NCI-H748 treated with DMSO at 0.1 percent for 48 hours (cell line): ENCODE data around the gene NAA80.
A peak's percentile ranks its signal among the peaks of the same experiment; 100 is the strongest.
"Not testable (repeated sequence)": the region's sequence is repeated elsewhere in the genome, so short reads cannot be mapped to it uniquely, and the experiment has no call there.

Experiments
- DNase-seq: peaks from one replicate; lab custom pipeline; 2025; lab: John Stamatoyannopoulos, UW

The NAA80 gene

GRCh38 chr3:50290161-50290641 is 9.0 kb downstream of the NAA80 start:
- DNase-seq, result no peak

GRCh38 chr3:50289130-50289529 is 10.1 kb downstream of the NAA80 start:
- DNase-seq, result no peak

DNA sequence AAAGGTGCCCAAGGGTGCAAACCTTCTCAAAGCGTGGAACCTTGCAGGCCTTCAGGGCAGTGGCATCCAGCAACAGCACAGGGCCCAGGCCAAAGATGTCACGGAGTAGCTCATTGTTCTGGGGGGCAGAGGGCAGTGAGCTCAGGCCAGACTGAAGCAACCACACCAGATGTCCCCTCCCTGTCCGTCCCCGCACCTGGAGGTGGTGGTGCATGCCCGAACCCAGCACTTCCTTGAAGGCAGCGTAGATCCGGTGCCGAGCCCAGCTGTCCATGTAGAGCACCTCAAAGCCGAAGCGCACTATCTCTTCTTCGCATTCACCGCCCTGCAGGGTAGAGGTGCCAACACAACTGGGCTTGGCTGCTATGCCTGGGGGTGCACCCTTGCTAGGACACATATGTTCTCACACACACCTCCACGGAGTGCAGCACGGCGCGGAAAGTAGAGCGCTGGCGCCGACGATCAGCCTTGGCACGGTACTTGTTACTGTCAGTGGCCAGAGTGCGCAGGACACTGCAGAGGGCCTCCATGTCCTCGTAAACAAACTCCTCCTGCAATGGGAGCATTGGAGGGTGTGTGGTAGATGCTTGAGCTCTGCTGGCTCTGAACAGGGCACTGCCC is 10.7 kb downstream of the NAA80 start:
- no peak for DNase-seq

DNA sequence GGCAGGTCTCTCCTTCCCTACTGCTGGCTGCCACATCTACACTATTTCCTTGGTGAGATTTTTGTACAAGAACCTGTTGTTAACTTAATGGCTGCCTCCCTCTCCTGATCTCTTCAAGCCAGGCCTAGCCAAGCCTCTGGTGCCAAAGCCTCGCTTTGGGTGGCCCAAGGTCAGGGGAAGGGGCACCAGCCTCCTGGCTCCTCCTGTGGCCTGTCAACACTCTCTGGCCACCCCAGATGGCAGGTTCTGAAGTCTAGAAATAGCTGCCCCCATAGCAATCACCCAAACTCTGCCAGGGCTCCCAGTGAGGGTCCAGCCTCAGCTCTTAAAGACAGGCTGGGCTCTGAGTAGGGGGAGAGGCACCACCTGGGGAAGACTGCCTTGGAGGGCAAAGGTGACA is 11.9 kb downstream of the NAA80 start:
- no peak for DNase-seq

GRCh38 chr3:50286322-50287227 is 12.6 kb downstream of the NAA80 start:
- no peak for DNase-seq

DNA sequence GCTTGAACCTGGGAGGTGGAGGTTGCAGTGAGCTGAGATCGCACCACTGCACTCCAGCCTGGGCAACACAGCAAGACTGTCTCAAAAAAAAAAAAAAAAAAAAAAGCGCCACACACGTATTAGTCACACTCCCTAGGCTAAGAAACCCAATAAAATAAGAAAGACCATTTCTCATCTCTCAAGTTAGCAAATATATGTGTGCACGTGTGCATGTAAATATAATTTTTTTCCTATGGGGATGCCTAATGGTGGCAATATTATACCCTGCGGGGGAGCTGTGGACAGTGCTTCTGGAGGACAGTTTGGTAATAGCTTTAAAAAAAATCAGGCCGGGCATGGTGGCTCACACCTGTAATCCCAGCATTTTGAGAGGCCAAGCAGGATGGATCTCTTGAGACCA is 15.1 kb downstream of the NAA80 start:
- not testable (repeated sequence) for DNase-seq

DNA sequence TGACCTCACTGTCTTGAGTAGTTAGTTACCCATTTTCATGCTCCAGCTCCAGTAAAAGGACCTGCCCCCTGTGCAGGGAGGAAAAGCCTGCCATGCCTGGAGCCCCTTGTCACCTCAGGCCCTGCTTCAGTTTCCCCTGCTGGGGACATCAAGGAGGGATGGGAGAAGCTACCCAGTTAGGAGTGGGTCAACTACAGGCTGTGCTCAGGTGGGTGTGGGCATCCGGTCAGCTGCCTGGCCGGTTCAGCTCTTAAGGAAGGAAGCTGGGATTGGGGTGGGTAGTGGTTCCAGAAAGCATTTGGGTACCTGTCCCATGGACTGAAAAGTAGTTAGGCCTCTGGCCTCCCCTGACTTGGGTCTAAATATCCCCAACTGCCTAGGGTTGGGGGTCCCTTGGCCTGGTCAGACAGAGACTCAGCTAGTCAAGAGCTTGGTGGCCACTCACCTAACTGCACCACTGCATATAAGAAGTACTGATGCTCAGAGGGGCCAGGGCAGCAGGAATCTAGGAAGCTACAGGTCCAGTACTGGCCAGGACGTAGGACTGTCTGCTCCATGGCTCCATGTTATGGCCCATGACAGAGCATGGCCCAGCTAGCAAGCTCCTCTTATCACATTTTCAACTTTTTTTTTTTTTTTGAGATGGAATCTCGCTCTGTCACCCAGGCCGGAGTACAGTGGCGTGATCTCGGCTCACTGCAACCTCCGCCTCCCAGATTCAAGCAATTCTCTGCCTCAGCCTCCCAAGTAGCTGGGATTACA is 19.8 kb downstream of the NAA80 start:
- no peak for DNase-seq

DNA sequence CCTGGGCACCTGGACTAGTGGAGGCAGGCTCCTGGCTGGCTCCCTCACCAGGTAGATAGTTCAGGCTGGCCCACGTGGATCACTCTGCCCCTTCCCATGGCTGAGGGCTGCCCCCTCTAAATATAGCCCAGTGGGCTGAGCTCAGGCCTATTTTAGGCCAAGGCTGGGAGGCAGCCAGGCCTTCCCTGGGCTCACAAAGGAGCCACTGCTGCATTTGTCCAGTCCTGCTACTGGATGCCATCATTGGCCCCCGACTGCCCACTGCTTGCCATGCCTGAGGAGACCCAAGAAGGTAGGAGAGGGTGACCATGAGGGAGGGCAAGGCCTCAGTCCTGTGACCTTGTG is 20.4 kb downstream of the NAA80 start, which contains the start of gene LSMEM2:
Gene LSMEM2 (plus strand): TSS at position 208 of the 345 bp plus-strand sequence. CDS start 27 bp downstream, at position 235.
- DNase-seq, result no peak

DNA sequence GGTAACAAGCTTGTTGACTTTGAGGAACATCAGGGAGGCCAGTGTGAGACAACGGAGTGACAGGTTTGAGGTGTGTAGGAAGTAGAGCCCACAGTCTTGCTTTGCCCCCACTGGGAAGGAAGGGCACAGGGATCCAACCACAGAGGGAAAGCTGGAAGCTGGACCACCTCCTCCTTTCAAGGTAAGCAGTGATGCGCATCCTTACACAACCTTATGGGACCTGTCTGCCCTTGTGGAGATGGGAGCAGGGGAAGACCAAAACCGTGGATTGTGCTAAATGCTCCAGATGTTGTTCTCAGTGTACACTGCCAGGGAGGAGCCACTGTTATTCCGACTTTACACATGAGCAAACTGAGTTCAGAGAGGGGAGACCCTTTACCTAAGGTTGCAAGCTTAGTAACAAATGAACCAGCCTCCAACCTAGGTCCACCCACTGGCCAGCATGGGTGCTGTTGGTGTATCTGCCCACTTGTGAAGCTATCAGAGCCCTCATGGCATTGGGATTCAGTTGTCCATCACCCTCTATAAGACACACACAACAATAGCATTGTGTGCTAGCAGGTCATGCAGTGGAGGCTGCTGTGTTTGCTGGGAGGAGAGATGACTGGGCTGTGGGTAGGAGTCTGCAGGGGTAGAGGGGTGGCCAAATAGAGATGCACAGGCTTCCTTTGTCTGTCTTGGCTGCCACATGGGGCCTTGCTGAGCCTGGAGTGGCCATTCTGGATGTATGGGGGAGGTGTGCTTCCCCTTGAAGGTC is 20.9 kb downstream of the NAA80 start:
- DNase-seq, result no peak

DNA sequence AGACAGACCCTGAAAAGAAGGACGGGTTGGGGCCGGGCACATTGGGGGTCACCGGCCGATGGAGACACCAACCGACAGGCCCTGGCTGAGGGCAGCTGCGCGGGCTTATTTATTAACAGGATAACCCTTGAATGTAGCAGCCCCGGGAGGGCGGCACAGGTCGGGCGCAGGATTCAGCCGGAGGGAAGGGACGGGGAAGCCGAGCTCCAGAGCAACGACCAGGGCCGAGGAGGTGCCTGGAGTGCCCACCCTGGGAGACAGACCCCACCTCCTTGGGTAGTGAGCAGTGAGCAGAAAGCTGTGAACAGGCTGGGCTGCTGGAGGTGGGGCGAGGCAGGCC is 22.5 kb downstream of the NAA80 start:
- no peak for DNase-seq

DNA sequence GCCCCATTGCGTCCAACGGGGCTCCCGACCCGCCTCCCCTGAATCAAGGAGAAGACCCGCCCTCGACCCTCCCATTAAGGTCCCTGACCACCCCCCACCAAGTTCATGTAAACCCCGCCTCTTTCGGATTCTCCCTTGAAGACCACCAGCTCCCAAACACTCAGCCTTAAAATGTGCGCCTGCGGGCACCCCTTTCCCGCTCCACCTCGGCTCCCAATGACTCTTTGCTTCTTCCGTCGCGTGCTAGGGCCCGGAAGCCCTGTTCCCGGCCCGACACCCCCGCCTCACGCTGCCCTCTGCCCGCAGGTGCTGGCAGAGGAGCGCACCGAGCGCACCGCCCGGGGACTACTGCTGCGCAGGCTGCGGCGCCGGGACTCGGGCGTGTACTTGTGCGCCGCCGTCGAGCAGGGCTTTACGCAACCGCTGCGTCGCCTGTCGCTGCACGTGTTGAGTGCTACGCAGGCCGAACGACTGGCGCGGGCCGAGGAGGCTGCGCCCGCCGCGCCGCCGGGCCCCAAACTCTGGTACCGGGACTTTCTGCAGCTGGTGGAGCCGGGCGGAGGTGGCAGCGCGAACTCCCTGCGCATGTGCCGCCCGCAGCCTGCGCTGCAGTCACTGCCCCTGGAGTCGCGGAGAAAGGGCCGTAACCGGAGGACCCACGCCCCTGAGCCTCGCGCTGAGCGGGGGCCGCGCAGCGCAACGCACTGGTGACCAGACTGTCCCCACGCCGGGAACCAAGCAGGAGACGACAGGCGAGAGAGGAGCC is 23.0 kb downstream of the NAA80 start:
- DNase-seq, result no peak

DNA sequence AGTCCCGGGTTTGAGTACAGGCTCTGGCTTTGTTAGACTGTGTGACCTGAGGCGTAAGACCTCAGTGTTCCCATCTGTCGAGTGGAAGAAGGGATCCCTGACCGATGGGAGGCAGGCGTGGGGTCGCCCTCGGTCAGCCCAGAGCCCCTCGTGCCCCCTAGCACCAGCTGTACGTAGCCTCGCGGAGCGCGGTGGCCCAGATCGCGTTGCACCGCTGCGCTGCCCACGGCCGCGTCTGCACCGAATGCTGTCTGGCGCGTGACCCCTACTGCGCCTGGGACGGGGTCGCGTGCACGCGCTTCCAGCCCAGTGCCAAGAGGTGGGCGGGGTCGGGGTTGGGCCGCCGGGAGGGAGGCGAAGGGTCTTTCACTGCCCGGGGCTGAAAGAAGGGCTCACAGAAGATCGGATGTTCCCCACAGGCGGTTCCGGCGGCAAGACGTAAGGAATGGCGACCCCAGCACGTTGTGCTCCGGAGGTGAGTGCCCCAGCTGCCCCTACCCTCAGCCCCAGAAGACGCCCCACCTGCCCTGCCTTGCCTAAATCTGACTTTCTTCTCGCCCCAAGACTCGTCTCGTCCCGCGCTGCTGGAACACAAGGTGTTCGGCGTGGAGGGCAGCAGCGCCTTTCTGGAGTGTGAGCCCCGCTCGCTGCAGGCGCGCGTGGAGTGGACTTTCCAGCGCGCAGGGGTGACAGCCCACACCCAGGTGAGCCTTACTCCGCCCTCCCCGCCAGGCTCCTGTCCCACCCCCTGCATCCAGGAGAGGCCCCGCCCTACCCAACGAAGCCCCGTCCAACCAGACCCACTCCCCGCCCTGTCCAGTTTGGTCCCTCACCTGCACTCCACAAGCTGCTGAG is 23.8 kb downstream of the NAA80 start:
- no peak for DNase-seq

DNA sequence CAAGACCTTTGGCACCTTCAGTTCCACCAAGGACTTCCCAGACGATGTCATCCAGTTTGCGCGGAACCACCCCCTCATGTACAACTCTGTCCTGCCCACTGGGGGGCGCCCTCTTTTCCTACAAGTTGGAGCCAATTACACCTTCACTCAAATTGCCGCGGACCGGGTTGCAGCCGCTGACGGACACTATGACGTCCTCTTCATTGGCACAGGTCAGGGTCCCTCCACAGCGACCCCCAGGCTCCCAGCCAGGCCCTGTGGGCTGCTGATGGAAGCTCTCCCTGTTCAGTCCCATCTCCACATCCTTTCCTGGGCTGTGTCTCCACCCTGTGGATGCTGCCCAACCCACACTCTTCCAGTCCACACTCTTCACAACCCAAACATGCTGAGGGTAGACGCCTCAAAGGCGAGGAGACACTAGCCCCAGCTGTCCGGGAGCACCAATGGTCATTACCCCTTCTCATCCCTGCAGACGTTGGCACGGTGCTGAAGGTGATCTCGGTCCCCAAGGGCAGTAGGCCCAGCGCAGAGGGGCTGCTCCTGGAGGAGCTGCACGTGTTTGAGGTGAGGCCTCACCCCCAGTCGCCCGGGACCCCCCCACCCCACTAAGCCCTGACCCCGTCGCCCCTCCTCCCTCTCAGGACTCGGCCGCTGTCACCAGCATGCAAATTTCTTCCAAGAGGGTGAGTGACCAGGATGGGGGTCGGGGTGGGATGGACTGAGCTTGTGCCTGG is 24.7 kb downstream of the NAA80 start:
- DNase-seq, result peak; percentile 51

GRCh38 chr3:50273689-50274065 is 25.5 kb downstream of the NAA80 start:
- no peak for DNase-seq

DNA sequence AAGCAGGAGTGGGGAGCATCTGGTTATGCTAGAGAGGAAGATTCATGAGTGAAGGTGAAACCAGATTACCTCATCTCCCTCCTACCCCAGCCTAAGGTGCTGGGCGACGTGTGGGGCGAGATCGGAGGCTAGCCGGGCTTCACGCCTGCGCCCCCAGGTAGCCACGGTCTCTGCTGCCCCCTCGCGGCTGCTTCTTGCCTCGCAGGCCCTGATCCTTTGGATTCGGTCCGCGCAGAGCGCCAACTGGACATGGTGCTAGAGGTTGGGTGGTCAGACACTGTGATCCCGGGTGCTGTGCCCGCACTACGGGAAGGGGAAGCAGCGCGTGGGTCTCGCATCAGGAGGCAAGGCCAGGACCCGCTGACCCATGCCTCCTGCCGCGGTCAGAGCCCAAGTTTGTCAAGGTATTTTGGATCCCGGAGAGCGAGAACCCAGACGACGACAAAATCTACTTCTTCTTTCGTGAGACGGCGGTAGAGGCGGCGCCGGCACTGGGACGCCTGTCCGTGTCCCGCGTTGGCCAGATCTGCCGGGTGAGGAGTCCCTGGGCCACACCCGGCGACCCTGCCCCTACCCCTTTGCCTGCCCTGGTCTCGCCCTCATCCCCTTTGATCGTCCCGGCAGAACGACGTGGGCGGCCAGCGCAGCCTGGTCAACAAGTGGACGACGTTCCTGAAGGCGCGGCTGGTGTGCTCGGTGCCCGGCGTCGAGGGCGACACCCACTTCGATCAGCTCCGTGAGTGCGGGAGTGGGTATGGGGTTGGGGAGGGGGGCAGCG is 26.1 kb downstream of the NAA80 start:
- peak; percentile 72 for DNase-seq

- not testable (repeated sequence) for DNase-seq
These were observed 26.7 kb downstream of the NAA80 start for GRCh38 chr3:50272538-50272910.

DNA sequence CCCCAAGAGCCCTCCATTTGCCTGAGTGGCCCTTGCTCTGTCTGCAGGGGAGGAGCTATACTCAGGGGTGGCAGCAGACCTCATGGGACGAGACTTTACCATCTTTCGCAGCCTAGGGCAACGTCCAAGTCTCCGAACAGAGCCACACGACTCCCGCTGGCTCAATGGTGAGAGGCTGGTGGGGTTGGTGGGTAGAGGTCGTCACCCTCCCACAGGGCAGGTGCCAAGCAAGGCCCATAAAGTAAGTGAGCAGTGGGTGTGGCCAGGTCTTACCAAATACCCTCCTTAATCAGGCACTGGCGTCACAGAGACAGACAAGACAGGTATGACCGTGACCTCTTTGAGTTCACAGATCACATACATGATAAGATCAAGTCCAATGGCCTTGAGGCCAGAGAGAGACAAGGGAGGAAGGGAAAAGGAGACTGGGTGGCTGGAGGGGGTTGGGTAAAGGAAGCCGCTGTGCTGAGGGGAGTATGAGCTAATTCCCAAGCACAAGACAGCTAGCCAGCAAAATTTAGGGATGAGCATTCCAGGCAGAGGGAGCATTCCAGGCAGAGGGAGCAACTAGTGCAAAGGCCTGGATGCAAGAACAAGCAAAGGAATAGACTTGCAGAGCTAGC is 27.8 kb downstream of the NAA80 start:
- DNase-seq, result no peak
